ENCODE measurements around the gene TMEM120A.

Gene TMEM120A

DNA sequence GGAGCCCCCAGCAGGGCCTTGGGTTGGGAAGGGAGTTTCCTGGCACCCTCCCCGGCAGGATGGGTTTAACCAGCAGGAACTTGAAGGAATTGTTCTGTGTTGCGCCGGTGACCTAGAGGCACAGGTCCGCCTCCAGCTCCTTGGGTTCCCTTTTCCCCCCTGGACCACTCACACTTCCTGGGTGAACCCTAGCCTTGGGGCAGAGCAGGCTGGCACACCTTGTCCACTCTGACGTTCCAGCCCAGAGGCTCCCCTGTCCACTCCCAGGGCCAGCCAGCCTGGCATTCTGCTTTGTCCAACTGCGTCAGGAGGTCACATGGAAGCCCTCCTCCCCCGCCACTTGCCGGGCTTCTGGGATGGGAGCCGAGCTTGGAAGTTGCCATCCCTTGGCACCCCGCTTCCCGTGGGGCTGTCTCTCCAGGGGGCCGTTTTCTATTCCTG is 25.8 kb downstream of the TMEM120A start:
- H2AK5ac ChIP-seq (ENCODE audit: low read length) = no peak overlapping the region
- no peak overlapping the region for H3K23ac ChIP-seq (ENCODE audit: low read length)
- H3K9ac ChIP-seq (ENCODE audit: low read length) = no peak overlapping the region
- no peak overlapping the region for H4K8ac ChIP-seq (ENCODE audit: low read depth, low read length)
- no peaks in the 10 kb centered on the region for H3K79me2 ChIP-seq (ENCODE audit: control insufficient read depth, insufficient read depth, low read length, poor library complexity)
- WGBS (ENCODE audit: extremely low coverage, insufficient coverage, insufficient read length) = no CpG with 5 or more reads among the region's 12 CpGs
- H2BK120ac ChIP-seq (ENCODE audit: insufficient read depth, low read length, poor library complexity) = no peak overlapping the region
- no peak overlapping the region for H3K4ac ChIP-seq (ENCODE audit: low read depth, low read length)
- H3K27ac ChIP-seq (ENCODE audit: low read depth, low read length) = no peak overlapping the region
- no peak overlapping the region for H2BK5ac ChIP-seq (ENCODE audit: low read depth, low read length, poor library complexity)
- no peaks in the 10 kb centered on the region for H3K27me3 ChIP-seq (ENCODE audit: insufficient read depth, low read length)
- no peak for DNase-seq
- no peak overlapping the region for H4K91ac ChIP-seq (ENCODE audit: low read depth, low read length)
- no peak overlapping the region for H2AFZ ChIP-seq (ENCODE audit: insufficient read depth, low read length, poor library complexity)
- no peak overlapping the region for H3K4me2 ChIP-seq (ENCODE audit: low read length)
- peaks cover 19% of the 10 kb centered on the region in 2 experiments for H3K36me3 ChIP-seq (ENCODE audit: control insufficient read depth in 1 of 2, insufficient read depth in 2 of 2, low read length in 2 of 2)
- H3K14ac ChIP-seq (ENCODE audit: low read length) = no peak overlapping the region
- H3K18ac ChIP-seq (ENCODE audit: low read length) = no peak overlapping the region
- no peak overlapping the region for H4K12ac ChIP-seq (ENCODE audit: low read depth, low read length)
- no peaks in the 10 kb centered on the region for H3K79me1 ChIP-seq (ENCODE audit: low read length)
- H3K4me1 ChIP-seq (ENCODE audit: control insufficient read depth in 1 of 2, insufficient read depth in 2 of 2, low read length in 2 of 2) = peaks cover 0 to 5% of the 10 kb centered on the region in 2 experiments
- no peaks in the 10 kb centered on the region for H3K9me3 ChIP-seq (ENCODE audit: insufficient read depth, low read depth, low read length)
- no peak overlapping the region for H2BK12ac ChIP-seq (ENCODE audit: low read length)
- no peak overlapping the region for H3K4me3 ChIP-seq (ENCODE audit: low read depth, low read length)

- Histone ChIP-seq H3K4me1 (ENCODE audit: control insufficient read depth in 1 of 2, insufficient read depth in 2 of 2, low read length in 2 of 2) (peaks cover 0 to 11% of the 10 kb centered on the region in 2 experiments), H4K8ac (ENCODE audit: low read depth, low read length) (no peak overlapping the region), H3K9me3 (ENCODE audit: insufficient read depth, low read depth, low read length) (no peaks in the 10 kb centered on the region), H3K79me2 (ENCODE audit: control insufficient read depth, insufficient read depth, low read length, poor library complexity) (no peaks in the 10 kb centered on the region), H3K23ac (ENCODE audit: low read length) (no peak overlapping the region), H4K12ac (ENCODE audit: low read depth, low read length) (no peak overlapping the region), H3K4me2 (ENCODE audit: low read length) (no peak overlapping the region), H3K9ac (ENCODE audit: low read length) (no peak overlapping the region), H3K27ac (ENCODE audit: low read depth, low read length) (no peak overlapping the region), H3K4ac (ENCODE audit: low read depth, low read length) (no peak overlapping the region), H2BK120ac (ENCODE audit: insufficient read depth, low read length, poor library complexity) (no peak overlapping the region), H4K91ac (ENCODE audit: low read depth, low read length) (no peak overlapping the region), H3K36me3 (ENCODE audit: control insufficient read depth in 1 of 2, insufficient read depth in 2 of 2, low read length in 2 of 2) (peaks cover 19% of the 10 kb centered on the region in 2 experiments), H2AK5ac (ENCODE audit: low read length) (no peak overlapping the region), H2AFZ (ENCODE audit: insufficient read depth, low read length, poor library complexity) (no peak overlapping the region), H3K4me3 (ENCODE audit: low read depth, low read length) (no peak overlapping the region), H3K14ac (ENCODE audit: low read length) (no peak overlapping the region), H2BK5ac (ENCODE audit: low read depth, low read length, poor library complexity) (no peak overlapping the region), H3K18ac (ENCODE audit: low read length) (no peak overlapping the region), H3K27me3 (ENCODE audit: insufficient read depth, low read length) (no peaks in the 10 kb centered on the region), H3K79me1 (ENCODE audit: low read length) (no peaks in the 10 kb centered on the region), H2BK12ac (ENCODE audit: low read length) (no peak overlapping the region)
- WGBS (ENCODE audit: extremely low coverage, insufficient coverage, insufficient read length) = no CpG with 5 or more reads among the region's 10 CpGs
- no peak for DNase-seq
Observed at GRCh38 chr7:75968012-75968411, 26.4 kb downstream of the TMEM120A start.

DNA sequence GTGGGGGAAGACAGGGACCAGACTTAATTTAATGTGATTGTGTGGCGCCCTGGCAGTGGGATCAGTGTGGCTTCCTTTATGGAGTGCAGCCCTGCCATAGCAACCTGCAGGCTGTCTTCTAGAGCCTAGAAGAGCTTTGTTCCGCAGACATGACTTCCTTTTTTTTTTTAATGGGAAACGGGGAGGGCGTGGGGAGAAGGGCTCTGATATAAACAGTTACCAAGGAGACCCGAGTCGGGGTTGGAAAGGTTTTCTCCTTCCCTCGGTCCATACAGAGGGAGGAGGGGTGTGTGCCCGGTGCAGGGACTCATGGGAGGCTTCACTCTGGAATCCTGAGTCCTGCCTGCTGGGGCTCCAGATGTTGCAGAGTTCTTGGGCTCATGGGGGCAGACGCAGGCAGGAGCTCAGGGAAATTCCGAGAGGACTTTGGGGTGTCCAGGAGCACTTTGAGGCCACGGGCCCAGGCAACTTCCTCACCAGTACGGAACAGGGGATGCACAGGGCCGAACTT is 26.9 kb downstream of the TMEM120A start:
- no peak overlapping the region for H3K23ac ChIP-seq (ENCODE audit: low read length)
- no peak overlapping the region for H3K14ac ChIP-seq (ENCODE audit: low read length)
- no peak overlapping the region for H4K12ac ChIP-seq (ENCODE audit: low read depth, low read length)
- peaks cover 19% of the 10 kb centered on the region in 2 experiments for H3K36me3 ChIP-seq (ENCODE audit: control insufficient read depth in 1 of 2, insufficient read depth in 2 of 2, low read length in 2 of 2)
- H3K4me1 ChIP-seq (ENCODE audit: control insufficient read depth in 1 of 2, insufficient read depth in 2 of 2, low read length in 2 of 2) = peaks cover 0 to 13% of the 10 kb centered on the region in 2 experiments
- no peak overlapping the region for H4K91ac ChIP-seq (ENCODE audit: low read depth, low read length)
- no peak overlapping the region for H3K18ac ChIP-seq (ENCODE audit: low read length)
- H3K4me2 ChIP-seq (ENCODE audit: low read length) = no peak overlapping the region
- no peak overlapping the region for H3K27ac ChIP-seq (ENCODE audit: low read depth, low read length)
- no peaks in the 10 kb centered on the region for H3K27me3 ChIP-seq (ENCODE audit: insufficient read depth, low read length)
- H2BK5ac ChIP-seq (ENCODE audit: low read depth, low read length, poor library complexity) = no peak overlapping the region
- H2AFZ ChIP-seq (ENCODE audit: insufficient read depth, low read length, poor library complexity) = no peak overlapping the region
- H2BK12ac ChIP-seq (ENCODE audit: low read length) = no peak overlapping the region
- no peak overlapping the region for H3K4ac ChIP-seq (ENCODE audit: low read depth, low read length)
- DNase-seq = no peak
- no CpG with 5 or more reads among the region's 13 CpGs for WGBS (ENCODE audit: extremely low coverage, insufficient coverage, insufficient read length)
- H4K8ac ChIP-seq (ENCODE audit: low read depth, low read length) = no peak overlapping the region
- no peak overlapping the region for H3K4me3 ChIP-seq (ENCODE audit: low read depth, low read length)
- no peaks in the 10 kb centered on the region for H3K79me1 ChIP-seq (ENCODE audit: low read length)
- H3K9me3 ChIP-seq (ENCODE audit: insufficient read depth, low read depth, low read length) = no peaks in the 10 kb centered on the region
- H3K79me2 ChIP-seq (ENCODE audit: control insufficient read depth, insufficient read depth, low read length, poor library complexity) = no peaks in the 10 kb centered on the region
- H2BK120ac ChIP-seq (ENCODE audit: insufficient read depth, low read length, poor library complexity) = no peak overlapping the region
- no peak overlapping the region for H3K9ac ChIP-seq (ENCODE audit: low read length)
- H2AK5ac ChIP-seq (ENCODE audit: low read length) = no peak overlapping the region

DNA sequence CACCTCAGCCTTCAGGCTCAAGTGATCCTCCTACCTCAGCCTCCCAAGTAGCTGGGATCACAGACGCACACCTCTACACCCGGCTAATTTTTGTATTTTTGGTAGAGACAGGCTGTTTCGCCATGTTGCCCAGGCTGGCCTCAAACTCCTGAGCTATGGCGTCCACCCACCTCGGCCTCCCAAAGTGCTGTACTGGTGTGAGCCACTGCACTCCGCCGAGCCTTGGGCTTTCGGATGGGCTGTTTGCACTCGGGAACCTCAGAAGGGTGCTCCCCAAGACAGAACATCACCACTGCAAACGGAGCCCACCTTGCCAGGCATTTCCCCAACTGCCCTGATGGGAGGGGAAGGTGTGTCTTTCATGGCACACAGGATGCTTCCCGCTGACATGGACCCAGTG is 27.3 kb downstream of the TMEM120A start:
- Histone ChIP-seq H3K4me2 (ENCODE audit: low read length) (no peak overlapping the region), H3K18ac (ENCODE audit: low read length) (no peak overlapping the region), H4K8ac (ENCODE audit: low read depth, low read length) (no peak overlapping the region), H3K27me3 (ENCODE audit: insufficient read depth, low read length) (no peaks in the 10 kb centered on the region), H2AK5ac (ENCODE audit: low read length) (no peak overlapping the region), H3K79me2 (ENCODE audit: control insufficient read depth, insufficient read depth, low read length, poor library complexity) (no peaks in the 10 kb centered on the region), H3K14ac (ENCODE audit: low read length) (no peak overlapping the region), H3K79me1 (ENCODE audit: low read length) (no peaks in the 10 kb centered on the region), H3K4ac (ENCODE audit: low read depth, low read length) (no peak overlapping the region), H3K9me3 (ENCODE audit: insufficient read depth, low read depth, low read length) (no peaks in the 10 kb centered on the region), H2BK12ac (ENCODE audit: low read length) (no peak overlapping the region), H3K4me3 (ENCODE audit: low read depth, low read length) (no peak overlapping the region), H3K23ac (ENCODE audit: low read length) (no peak overlapping the region), H2BK5ac (ENCODE audit: low read depth, low read length, poor library complexity) (no peak overlapping the region), H2BK120ac (ENCODE audit: insufficient read depth, low read length, poor library complexity) (no peak overlapping the region), H4K12ac (ENCODE audit: low read depth, low read length) (no peak overlapping the region), H4K91ac (ENCODE audit: low read depth, low read length) (no peak overlapping the region), H3K36me3 (ENCODE audit: control insufficient read depth in 1 of 2, insufficient read depth in 2 of 2, low read length in 2 of 2) (peaks cover 19% of the 10 kb centered on the region in 2 experiments), H3K27ac (ENCODE audit: low read depth, low read length) (no peak overlapping the region), H3K9ac (ENCODE audit: low read length) (no peak overlapping the region), H2AFZ (ENCODE audit: insufficient read depth, low read length, poor library complexity) (no peak overlapping the region), H3K4me1 (ENCODE audit: control insufficient read depth in 1 of 2, insufficient read depth in 2 of 2, low read length in 2 of 2) (peaks cover 0 to 13% of the 10 kb centered on the region in 2 experiments)
- DNase-seq = no peak
- WGBS (ENCODE audit: extremely low coverage, insufficient coverage, insufficient read length) = no CpG with 5 or more reads among the region's 11 CpGs
